ENCODE results near the gene PLAAT5.
"Not testable (repeated sequence)": the region's sequence is repeated elsewhere in the genome, so short reads cannot be mapped to it uniquely, and the experiment has no call there.

The PLAAT5 gene

DNA sequence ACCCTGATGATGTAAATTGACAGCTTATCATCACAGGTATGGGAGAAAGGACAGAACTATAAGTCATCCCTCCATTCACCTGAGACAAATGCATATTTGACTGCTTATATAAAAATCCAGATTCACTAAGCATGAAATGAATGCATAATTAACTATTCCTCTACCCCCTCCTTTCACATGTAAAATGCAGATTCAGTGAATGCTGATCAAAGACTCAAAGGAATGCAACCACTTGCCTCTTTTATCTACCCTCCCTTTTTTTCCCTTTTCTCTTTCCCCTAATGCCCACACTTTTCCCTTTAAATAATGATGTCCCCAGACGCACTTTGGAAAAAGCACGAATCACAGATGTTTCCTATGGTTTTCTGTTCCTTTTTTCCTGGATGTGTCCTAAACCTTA, 41.1 kb upstream of the PLAAT5 start:
- H4K20me1 ChIP-seq: no peaks in the 10 kb centered on the region
- H3K9ac ChIP-seq: no peak overlapping the region
- no peaks in the 10 kb centered on the region for H3K36me3 ChIP-seq
- H3K27me3 ChIP-seq: no peaks in the 10 kb centered on the region
- no peaks in the 10 kb centered on the region for H3K9me3 ChIP-seq (replicated peaks in 1 of 11)
- no peak overlapping the region for H3K4me3 ChIP-seq
- peaks cover 42 to 80% (median 68%) of the 10 kb centered on the region in 10 experiments for H3K4me1 ChIP-seq
- H3K4me2 ChIP-seq: peak overlapping the region; percentile 64 to 86 (median 70); a peak in 21 of 22 replicates
- peak overlapping the region in 6 of 11 experiments; percentile 43 to 56 (median 51); a peak in 11 of 22 replicates for H3K27ac ChIP-seq
- TF ChIP-seq Cebpa-rat (IDR thresholded peaks at IDR 0.05): no peak

DNA sequence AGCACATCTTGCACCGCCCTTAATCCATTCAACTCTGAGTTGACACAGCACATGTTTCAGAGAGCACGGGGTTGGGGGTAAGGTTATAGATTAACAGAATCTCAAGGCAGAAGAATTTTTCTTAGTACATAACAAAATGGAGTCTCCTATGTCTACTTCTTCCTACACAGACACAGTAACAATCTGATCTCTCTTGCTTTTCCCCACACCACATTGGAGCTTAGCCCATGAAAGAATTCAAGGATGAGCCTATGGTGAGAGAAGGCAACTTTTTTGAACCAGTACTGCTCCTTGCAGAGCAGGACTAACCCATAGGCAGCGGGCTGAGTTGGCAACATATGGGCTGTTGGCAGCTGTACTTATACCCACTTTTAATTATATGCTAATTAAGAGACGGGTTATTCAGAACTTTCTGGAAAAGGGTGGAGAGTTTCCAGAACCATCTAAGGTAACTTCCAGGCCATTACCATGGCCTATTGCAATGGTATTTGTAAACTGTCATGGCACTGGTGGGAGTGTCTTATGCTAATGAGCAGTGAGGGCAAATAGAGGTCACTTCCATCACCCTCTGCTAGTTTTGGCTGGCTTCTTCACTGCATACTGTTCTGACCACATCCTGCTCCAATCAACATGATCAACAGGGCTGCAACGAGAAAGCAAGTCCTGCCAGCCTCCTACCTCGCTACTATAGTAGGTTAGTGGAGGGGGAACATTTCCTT, 40.3 kb upstream of the PLAAT5 start:
- not testable (repeated sequence) for H4K20me1 ChIP-seq; H3K36me3 ChIP-seq; H3K4me3 ChIP-seq; H3K27me3 ChIP-seq; H3K9ac ChIP-seq; H3K9me3 ChIP-seq (replicated peaks in 1 of 11)
- Histone ChIP-seq H3K4me1 (peaks cover 33 to 71% (median 60%) of the 10 kb centered on the region in 10 experiments), H3K4me2 (peak overlapping the region; percentile 64 to 86 (median 70)), H3K27ac (peak overlapping the region in 6 of 11 experiments; percentile 43 to 63 (median 51); a peak in 12 of 22 replicates)

DNA sequence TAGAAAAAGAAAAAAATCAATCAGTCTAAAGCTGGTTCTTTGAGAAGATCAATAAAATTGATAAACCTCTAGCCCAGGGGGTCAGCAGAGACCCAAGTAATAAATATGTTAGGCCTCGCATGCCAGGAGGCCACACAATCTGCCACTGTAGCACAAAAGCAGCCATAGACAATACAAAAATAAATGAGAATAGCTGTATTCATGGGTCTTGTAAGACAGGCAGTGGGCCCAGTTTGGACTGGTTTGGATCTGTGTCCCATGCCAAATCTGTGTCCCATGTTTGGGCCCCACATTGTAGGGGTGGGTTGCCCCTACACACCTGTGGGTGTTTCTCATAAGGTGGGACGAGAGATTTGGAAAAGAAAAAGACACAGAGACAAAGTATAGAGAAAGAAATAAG, 39.1 kb upstream of the PLAAT5 start:
- peak overlapping the region in 4 of 11 experiments; percentile 9 to 26 (median 22); a peak in 5 of 22 replicates for H3K4me2 ChIP-seq
- no peaks in the 10 kb centered on the region for H3K27me3 ChIP-seq
- no peaks in the 10 kb centered on the region for H3K36me3 ChIP-seq
- no peak overlapping the region for H3K4me3 ChIP-seq
- H3K27ac ChIP-seq: 0 out of 22 replicates have a peak overlapping the region, but pooled peaks of 1 of the 11 experiments have one; percentile 25
- no peak for TF ChIP-seq Cebpa-rat (IDR thresholded peaks at IDR 0.05)
- H4K20me1 ChIP-seq: no peaks in the 10 kb centered on the region
- H3K4me1 ChIP-seq: peaks cover 21 to 59% (median 47%) of the 10 kb centered on the region in 10 experiments
- H3K9me3 ChIP-seq (replicated peaks in 1 of 11): no peaks in the 10 kb centered on the region
- H3K9ac ChIP-seq: no peak overlapping the region

DNA sequence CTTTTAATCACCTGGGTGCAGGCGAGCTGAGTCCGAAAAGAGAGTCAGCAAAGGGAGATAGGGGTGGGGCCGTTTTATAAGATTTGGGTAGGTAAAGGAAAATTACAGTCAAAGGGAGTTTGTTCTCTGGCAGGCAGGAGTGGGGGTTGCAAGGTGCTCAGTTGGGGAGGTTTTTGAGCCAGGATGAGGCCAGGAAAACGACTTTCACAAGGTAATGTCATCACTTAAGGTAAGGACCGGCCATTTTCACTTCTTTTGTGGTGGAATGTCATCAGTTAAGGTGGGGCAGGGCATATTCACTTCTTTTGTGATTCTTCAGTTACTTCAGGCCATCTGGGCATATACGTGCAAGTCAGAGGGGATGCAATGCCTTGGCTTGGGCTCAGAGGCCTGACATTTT, 38.4 kb upstream of the PLAAT5 start:
- H4K20me1 ChIP-seq; H3K9me3 ChIP-seq (replicated peaks in 1 of 11); H3K4me3 ChIP-seq; H3K27me3 ChIP-seq; H3K27ac ChIP-seq; H3K36me3 ChIP-seq; H3K9ac ChIP-seq: not testable (repeated sequence)
- peaks cover 21 to 57% (median 44%) of the 10 kb centered on the region in 10 experiments for H3K4me1 ChIP-seq
- peak overlapping the region in 4 of 11 experiments; percentile 15 to 30 (median 26); a peak in 4 of 22 replicates for H3K4me2 ChIP-seq

DNA sequence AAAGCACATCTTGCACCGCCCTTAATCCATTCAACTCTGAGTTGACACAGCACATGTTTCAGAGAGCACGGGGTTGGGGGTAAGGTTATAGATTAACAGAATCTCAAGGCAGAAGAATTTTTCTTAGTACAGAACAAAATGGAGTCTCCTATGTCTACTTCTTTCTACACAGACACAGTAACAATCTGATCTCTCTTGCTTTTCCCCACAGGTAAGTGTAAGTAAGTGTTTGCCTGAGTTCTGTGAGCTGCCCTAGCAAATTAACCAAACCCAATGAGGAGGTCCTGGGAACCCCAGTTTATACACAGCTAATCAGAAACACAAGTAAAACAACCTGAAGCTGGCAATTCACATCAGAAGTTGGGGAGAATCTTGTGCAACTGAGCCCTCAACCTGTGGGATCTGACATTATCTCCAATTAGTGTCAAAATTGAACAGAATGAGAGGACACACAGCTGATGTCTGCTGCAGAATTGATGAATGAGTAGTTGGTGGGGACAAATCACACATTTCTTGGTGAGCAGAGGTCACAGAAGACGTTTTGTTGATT, 37.8 kb upstream of the PLAAT5 start:
- H4K20me1 ChIP-seq; H3K27ac ChIP-seq; H3K36me3 ChIP-seq; H3K9me3 ChIP-seq (replicated peaks in 1 of 11); H3K4me3 ChIP-seq; H3K27me3 ChIP-seq; H3K9ac ChIP-seq: not testable (repeated sequence)
- peaks cover 21 to 52% (median 40%) of the 10 kb centered on the region in 10 experiments for H3K4me1 ChIP-seq
- peak overlapping the region in 2 of 11 experiments; percentile 9 to 30; a peak in 3 of 22 replicates for H3K4me2 ChIP-seq

DNA sequence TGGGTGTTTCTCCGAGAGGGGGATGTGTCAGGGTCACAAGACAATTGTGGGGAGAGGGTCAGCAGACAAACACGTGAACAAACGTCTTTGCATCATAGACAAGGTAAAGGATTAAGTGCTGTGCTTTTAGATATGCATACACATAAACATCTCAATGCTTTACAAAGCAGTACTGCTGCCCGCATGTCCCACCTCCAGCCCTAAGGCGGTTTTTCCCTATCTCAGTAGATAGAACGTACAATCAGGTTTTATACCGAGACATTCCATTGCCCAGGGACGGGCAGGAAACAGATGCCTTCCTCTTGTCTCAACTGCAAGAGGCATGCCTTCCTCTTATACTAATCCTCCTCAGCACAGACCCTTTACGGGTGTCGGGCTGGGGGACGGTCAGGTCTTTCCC, 37.2 kb upstream of the PLAAT5 start:
- H4K20me1 ChIP-seq, H3K27me3 ChIP-seq, H3K27ac ChIP-seq, H3K36me3 ChIP-seq, H3K4me3 ChIP-seq, H3K9ac ChIP-seq: not testable (repeated sequence)
- H3K4me1 ChIP-seq: peaks cover 21 to 46% (median 36%) of the 10 kb centered on the region in 10 experiments
- peaks cover 13 to 15% (median 15%) of the 10 kb centered on the region in 11 experiments for H3K9me3 ChIP-seq (replicated peaks in 1 of 11)
- H3K4me2 ChIP-seq: peak overlapping the region in 9 of 11 experiments; percentile 33 to 68 (median 55); a peak in 15 of 22 replicates

DNA sequence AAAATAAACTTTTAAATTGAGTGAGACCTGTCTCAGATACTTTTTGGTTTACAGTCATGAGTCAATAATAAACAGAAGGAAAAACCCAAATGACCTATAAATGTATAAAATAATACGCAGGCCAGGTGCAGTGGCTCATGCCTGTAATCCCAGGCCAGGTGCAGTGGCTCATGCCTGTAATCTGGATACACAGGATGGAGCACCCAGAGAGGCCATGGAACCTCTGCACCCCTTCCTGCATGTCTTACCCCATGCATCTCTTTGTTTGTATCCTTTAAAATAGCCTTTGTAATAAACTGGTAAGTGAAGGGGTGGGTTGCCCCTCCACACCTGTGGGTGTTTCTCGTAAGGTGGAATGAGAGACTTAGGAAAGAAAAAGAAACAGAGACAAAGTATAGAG, 36.7 kb upstream of the PLAAT5 start:
- peaks cover 21 to 42% (median 31%) of the 10 kb centered on the region in 10 experiments for H3K4me1 ChIP-seq
- no peaks in the 10 kb centered on the region for H3K27me3 ChIP-seq
- TF ChIP-seq Cebpa-rat (IDR thresholded peaks at IDR 0.05): no peak
- H3K4me2 ChIP-seq: peak overlapping the region; percentile 13 to 68 (median 51); a peak in 17 of 22 replicates
- H3K4me3 ChIP-seq: no peak overlapping the region
- H3K36me3 ChIP-seq: peaks cover 0 to 6% (median 0%) of the 10 kb centered on the region in 11 experiments; a peak in 1 of 22 replicates
- H3K9me3 ChIP-seq (replicated peaks in 1 of 11): peaks cover 17 to 20% (median 20%) of the 10 kb centered on the region in 11 experiments
- no peak overlapping the region for H3K27ac ChIP-seq
- H3K9ac ChIP-seq: no peak overlapping the region
- H4K20me1 ChIP-seq: no peaks in the 10 kb centered on the region

DNA sequence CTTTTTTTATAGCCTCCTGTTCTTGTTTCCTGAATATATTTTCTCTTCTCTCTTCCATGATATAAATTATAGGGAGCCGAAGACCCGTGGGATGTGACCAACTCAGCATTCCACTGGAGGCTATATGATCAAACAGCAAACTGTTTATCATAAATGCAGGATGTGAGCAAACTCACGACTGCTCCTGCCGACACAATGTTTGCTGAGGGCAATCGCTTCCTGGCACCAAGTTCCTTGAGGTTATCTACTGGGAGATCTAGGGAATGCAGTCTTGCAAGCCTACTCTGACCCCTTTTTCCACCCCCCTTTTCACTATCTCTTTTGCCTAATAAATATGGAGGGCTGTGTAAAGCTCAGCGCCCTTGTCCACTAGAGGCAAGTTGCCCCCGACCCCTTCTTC, 32.2 kb upstream of the PLAAT5 start:
- TF ChIP-seq Cebpa-rat (IDR thresholded peaks at IDR 0.05): no peak
- Histone ChIP-seq H3K27me3 (no peaks in the 10 kb centered on the region), H3K4me2 (no peak overlapping the region), H4K20me1 (no peaks in the 10 kb centered on the region), H3K36me3 (peaks cover 0 to 6% (median 0%) of the 10 kb centered on the region in 11 experiments; a peak in 1 of 22 replicates), H3K9me3 (replicated peaks in 1 of 11) (peaks cover 32 to 44% (median 39%) of the 10 kb centered on the region in 11 experiments), H3K9ac (no peak overlapping the region), H3K4me1 (peaks cover 16 to 26% (median 21%) of the 10 kb centered on the region in 10 experiments), H3K27ac (no peak overlapping the region), H3K4me3 (no peak overlapping the region)

DNA sequence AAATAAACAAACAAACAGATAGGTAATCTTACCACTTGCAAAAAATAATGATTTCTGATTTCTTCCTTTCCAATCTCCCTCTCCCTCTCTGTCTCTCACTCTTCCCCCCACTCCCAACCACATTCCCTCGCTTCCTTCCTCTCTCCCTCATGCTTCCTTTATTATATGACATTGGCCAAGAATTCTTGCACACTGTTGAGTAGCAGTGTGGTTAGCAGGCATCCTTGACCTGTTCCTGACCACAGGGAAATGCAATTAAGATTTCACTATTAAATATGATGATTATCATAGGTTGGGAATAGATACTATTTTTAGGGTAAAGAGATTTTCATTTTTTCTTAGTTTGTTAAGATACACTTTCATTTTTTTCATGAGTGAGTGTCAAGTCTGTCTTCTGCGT, 30.9 kb upstream of the PLAAT5 start:
- Histone ChIP-seq H4K20me1 (no peaks in the 10 kb centered on the region), H3K27ac (no peak overlapping the region), H3K36me3 (peaks cover 0 to 6% (median 0%) of the 10 kb centered on the region in 11 experiments; a peak in 1 of 22 replicates), H3K9me3 (replicated peaks in 1 of 11) (peaks cover 32 to 44% (median 39%) of the 10 kb centered on the region in 11 experiments), H3K4me1 (peaks cover 8 to 21% (median 16%) of the 10 kb centered on the region in 10 experiments; a peak in 18 of 20 replicates), H3K9ac (no peak overlapping the region), H3K4me2 (peak overlapping the region in 7 of 11 experiments; percentile 9 to 57 (median 37); a peak in 9 of 22 replicates), H3K4me3 (no peak overlapping the region), H3K27me3 (no peaks in the 10 kb centered on the region)
- TF ChIP-seq Cebpa-rat (IDR thresholded peaks at IDR 0.05): no peak
